ENCODE data around the gene KLC1.

Gene KLC1

GRCh38 chr14:103738701-103739451, 109.9 kb downstream of the KLC1 start:
- DNase-seq = no peak

GRCh38 chr14:103739466-103739792, 110.4 kb downstream of the KLC1 start:
- no peak for DNase-seq

DNA sequence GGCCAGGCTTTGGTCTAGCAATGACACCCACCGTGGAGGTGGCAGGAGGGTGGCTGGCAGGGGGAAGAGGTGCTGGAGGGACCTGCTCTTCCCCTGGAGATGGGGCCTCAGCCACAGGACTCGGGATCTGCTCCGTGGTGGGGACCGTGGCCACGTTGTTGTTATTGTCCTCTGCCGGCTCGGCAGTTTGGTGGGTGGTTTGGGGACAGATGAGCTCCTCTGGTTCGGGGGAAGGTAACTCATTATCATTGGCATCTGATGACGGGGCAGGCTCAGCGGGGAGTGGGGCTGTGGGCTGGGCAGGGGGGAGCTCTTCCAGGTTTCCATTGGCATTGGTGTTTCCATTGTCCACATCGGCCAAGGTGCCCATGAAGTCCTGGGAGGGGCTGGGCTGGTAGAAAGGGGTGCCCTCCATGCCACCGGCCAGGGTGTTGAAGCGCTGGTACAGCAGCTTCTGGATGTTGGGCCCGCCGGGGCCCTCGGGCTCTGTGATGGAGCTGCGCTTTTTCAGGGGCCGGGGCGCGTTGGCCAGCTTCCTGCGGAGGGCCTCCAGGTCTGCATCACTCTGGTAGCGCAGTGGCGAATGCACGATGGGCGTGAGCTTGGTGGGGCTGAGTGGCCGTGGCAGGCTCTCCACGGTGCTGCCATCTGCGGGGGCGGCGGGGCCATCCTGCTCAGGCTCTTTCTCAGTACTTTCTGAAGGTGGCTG, 110.9 kb downstream of the KLC1 start:
- no peak for DNase-seq

- DNase-seq = no peak
Measured at GRCh38 chr14:103740991-103741689, 112.1 kb downstream of the KLC1 start.

GRCh38 chr14:103741876-103742275, 112.9 kb downstream of the KLC1 start:
- DNase-seq = no peak

DNA sequence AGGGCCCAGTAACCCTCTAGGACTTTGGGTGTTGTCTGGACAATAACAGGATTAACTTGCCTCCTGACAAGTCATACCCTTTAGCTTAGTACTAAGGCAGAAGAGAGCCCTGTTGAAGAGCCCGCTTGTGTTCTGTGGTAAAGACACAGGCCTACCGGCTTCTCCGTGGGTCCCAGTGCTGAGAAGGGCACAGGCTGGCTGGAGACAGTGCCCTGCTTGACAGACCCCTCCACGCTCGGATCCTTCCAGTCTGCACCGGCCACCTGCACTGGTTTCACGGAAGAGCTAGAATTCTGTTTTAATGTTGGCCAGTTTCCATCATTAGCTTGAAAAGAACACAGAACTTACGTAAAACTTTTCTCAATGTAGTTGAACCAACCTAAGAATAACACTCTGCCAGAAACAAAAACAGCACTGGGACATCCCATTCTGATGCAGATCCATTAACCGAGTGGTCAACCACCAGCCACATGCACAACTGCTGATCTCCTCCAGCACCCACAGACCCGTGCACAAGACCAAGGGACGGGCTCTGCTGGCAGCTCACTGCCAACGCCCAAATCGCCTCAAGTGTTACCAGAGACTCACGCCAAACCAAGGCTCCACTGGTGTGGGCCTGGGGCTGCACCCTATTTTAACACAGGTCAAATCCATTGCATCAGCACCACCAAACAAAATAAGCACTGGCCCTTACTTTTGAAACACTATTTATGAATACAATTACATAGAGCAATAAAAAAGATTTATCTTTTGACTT, 113.7 kb downstream of the KLC1 start:
- DNase-seq = no peak

DNA sequence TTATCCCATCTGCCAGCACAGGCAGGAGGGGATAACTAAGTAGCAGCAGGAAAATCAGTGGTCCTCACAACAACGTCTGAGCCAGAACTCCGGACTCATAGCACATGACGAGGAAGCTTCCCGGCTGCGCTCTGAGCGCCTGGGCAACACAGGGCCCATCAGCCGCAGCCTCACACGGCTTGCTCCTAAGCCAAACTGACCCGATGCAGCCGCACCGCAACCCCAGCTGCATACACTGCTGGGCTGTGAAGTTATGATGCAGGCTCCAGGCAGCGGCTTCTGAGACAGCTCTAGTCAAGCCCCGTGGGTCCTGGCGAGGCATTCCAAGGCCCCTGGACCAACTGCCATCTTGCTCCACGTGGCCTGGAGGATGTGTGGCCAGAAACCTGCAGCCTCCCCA, 114.7 kb downstream of the KLC1 start:
- DNase-seq = no peak

DNA sequence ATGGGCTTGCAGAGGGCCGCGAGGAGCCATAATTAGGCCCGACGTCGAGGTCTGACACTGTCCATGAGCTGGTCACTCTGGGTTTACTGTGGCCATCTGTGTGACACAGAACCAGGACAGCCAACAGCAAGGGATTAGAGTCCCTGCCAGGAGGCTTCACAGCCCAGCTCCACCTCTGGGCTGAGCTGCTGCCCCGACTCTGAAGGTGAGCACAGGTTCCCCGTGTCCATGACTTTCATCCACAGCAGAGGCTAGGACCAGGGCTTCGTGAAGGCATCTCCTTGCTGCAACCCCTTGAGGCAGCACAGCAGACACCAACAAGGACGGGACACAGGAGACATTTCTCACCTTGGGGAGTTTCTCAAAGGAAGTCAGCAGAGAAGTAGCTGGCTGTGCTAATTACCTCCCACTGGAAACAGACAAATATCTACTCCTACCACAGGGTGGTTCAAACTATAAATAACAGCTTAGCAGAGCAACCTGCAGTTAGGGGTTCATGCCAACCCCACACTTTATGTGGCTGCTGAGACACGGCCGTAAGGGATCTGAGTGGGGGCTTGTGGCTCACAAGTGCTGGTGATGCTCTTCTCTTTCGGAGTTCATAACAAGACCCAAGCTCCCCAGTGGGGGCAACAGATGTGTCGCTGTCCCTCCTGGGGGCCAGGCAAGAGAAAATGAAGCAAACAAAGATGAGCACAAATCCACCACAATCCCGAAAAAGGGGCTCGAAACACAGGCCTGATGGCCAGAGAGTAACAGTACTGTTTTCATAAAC, 115.8 kb downstream of the KLC1 start:
- no peak for DNase-seq

- no peak for DNase-seq
Measured at GRCh38 chr14:103745424-103745823, 116.4 kb downstream of the KLC1 start.

- DNase-seq = no peak
Measured at GRCh38 chr14:103746701-103747100, 117.7 kb downstream of the KLC1 start.

DNA sequence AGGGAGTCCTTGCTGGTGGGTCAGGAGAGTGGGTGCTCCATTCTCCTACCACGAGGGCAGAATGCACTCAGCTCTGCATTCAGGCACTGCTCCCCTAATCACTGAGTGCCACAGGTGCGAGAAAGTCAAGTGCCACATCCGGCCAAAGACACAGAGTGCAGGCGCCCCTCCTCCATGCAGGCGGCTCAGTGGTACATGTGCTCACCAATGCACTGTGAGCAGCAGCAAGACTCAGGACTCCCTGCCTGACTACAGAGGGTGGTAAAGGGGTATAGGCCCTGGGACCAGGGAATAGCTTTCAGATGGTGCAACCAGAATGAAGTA, 119.5 kb downstream of the KLC1 start:
- DNase-seq = no peak

GRCh38 chr14:103749452-103749851, 120.4 kb downstream of the KLC1 start:
- no peak for DNase-seq

DNA sequence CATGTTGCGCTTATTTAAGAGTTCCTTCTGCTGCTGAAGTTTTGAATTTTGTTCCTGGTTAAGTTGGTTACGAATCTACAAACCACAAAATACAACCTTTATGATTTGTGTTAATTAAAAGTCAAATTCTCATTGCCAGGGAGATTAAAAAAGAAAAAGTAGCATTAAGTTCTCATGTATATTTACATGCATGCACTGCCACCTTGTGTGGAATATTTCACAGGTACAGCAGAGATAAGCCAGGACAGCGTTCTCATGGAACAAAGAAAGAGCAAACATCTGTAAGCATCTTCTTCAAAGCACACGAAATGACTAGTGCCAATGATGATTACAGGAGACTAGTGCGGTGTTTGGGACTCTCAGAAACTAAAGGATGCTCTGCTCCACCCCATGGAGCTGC, 120.8 kb downstream of the KLC1 start:
- DNase-seq = no peak
